GM21576 (cell line): Measurements from ENCODE around the gene CABP4.

Experiments
- ATAC-seq: cut with Tn5 transposase; IDR thresholded peaks from one replicate; pipeline ENCODE4 v1.9.1; 2021; ENCODE audit warnings: mild to moderate bottlenecking, moderate library complexity; ENCODE audit not compliant: unreplicated experiment

Gene CABP4

DNA sequence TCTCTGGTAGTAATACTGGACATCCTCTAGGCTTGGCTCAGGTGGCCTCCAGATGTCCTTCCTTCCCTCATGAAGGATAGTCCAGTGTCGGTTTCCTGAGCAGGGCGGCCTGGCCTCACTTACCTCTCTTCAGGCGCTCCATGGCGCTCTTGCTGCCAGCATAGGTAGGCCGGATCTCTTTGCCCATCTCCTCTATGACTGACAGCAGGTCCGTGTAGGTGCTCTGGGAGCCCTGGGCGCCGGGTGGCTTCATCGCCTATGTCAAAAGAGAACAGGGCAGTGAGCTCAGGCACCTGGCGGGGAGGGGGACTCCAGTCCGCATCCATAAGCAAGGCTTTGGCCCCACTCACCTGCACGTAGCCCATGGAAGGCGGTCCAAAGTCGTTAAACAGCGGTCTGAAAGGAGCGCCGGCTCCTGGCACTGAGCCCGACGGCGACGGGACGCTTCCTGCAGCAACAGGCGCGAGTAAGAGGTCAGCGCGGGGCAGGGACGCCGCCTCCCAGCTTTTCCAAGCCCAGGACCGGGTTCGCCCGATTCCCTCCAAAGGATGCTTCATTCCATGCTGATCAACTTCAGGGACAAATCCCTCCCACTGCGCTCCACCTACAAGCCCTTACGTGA is 52.2 kb downstream of the CABP4 start:
- ATAC-seq: no peak

DNA sequence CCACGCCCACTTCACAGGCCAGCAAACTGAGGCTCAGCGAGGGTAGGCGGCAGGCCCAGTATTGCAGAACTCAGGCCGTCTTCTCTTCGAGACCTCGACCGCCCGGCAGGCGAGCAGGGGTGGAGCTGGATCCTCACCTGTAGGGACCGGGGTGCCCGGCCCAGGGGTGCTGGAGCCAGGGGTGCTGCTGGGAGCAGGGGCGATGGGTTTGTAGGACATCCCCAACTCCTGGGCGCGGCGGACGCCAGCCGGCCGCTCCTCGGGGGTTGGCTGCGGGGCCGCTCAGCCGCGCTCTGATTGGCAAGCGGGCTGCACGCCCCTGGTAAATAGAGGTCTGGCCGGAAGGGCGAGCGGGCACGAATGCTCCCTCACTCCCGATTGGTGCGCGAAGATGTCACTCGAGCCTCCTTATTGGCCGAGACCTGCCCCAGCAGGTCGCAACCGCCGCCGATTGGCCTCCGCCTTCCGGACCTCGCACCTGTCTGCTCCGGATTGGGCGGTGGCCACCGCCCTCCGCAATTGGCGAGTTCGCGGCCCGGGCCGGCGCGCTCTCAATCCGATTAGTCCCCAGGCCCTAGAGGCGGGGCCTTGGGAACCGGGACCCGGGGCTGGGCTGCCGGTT is 52.8 kb downstream of the CABP4 start, which contains the start of gene CDK2AP2:
TSS of gene CDK2AP2 (minus strand) at position 299 of the 622 bp plus-strand sequence. CDS start at position 219, 80 bp downstream.
- ATAC-seq: peak; percentile 66

DNA sequence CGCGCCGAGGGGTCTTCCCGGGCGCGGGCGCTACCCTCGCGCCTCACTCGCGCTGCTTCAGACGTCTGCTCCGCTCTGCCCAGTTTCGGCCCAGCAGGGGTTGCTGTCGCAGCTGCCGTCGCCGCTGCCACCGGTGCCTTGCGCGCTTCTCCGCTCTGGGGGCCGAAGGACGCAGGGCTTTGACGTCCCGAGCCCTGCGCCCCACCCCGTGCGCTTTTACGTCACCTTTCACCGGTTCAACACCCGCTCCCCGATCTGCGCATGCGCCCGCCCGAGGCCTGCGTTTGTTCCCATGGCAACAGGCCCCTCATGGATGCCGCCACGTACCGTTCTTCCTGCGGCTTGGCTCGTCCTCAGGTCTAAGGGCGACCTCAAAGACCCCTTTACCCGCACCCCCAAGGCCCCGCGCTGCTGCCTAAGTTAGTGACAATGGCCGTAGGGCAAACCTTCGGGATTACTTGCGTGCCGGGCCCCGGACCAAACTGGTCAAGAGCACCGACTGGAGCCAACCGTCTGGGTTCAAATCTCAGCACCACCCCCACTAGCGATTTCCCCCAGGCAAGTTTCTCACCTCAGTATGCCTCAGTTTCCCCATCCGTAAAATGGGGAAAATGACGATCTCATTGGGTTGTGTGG is 53.5 kb downstream of the CABP4 start:
- ATAC-seq: peak; percentile 35

DNA sequence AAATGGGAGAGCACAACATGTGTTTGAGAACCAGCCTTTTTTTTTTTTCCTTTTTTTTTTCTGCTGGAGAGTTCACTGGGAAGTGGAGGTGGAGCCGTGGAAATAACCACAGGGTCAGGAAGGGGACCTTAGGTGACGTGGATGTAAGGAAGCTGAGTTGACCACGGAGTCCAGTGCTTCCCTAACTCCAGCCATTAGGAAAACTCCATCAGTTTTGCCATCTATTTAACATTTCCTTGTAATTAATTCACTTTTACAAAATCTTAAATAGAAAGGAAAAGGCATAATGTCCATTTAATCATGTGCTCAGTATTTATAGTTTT is 54.8 kb downstream of the CABP4 start:
- ATAC-seq: no peak
